Stimulated activated naive CD8-positive, alpha-beta T cell treated with anti-CD3 and anti-CD28 coated beads, Interleukin-15, Interleukin-2, amounts not matched to agents 100 U/mL and 50 U/mL, for 24 hours (primary cell): ENCODE measurements around the gene PLA2G6.
"Not testable (repeated sequence)": the region's sequence is repeated elsewhere in the genome, so short reads cannot be mapped to it uniquely, and the experiment has no call there.

Experiments
- ATAC-seq: fragments of 150-1000 bp; cut with Tn5 transposase; one replicate; pipeline ENCODE4 v1.10.0; 2021
- DNase-seq: peaks from one replicate; pipeline ENCODE4 v3.0.0; 2021

The PLA2G6 gene

GRCh38 chr22:38082986-38083710 lies 98.5 kb downstream of the PLA2G6 start:
- no peak for DNase-seq
- ATAC-seq: no peak

GRCh38 chr22:38081941-38082828 lies 99.4 kb downstream of the PLA2G6 start:
- DNase-seq (peak; percentile 21), ATAC-seq (no peak)

- DNase-seq (no peak), ATAC-seq (no peak)
Measured at GRCh38 chr22:38081636-38081940, 100.0 kb downstream of the PLA2G6 start.

- ATAC-seq: peak; percentile 30
- peak; percentile 21 for DNase-seq
Measured at GRCh38 chr22:38080850-38081635, 100.6 kb downstream of the PLA2G6 start.

GRCh38 chr22:38080474-38080849 lies 101.2 kb downstream of the PLA2G6 start:
- ATAC-seq: no peak
- DNase-seq: no peak

- DNase-seq (no peak), ATAC-seq (no peak)
Measured at GRCh38 chr22:38079804-38080203, 101.8 kb downstream of the PLA2G6 start.

- not testable (repeated sequence) for ATAC-seq
Measured at GRCh38 chr22:38079208-38079607, 102.4 kb downstream of the PLA2G6 start.

GRCh38 chr22:38078046-38078840 lies 103.4 kb downstream of the PLA2G6 start:
- no peak for ATAC-seq

More at GRCh38 chr22:38079208-38079607, 102.4 kb downstream of the PLA2G6 start:
- not testable (repeated sequence) for DNase-seq

GRCh38 chr22:38077595-38077994 lies 104.0 kb downstream of the PLA2G6 start:
- no peak for ATAC-seq

More at GRCh38 chr22:38078046-38078840, 103.4 kb downstream of the PLA2G6 start:
- DNase-seq: no peak

GRCh38 chr22:38077096-38077495 lies 104.5 kb downstream of the PLA2G6 start:
- DNase-seq: no peak
- no peak for ATAC-seq

More at GRCh38 chr22:38077595-38077994, 104.0 kb downstream of the PLA2G6 start:
- no peak for DNase-seq

- ATAC-seq (no peak), DNase-seq (no peak)
Measured at GRCh38 chr22:38075961-38076360, 105.7 kb downstream of the PLA2G6 start.

GRCh38 chr22:38075105-38075825 lies 106.4 kb downstream of the PLA2G6 start:
- ATAC-seq: no peak
- no peak for DNase-seq

- DNase-seq: no peak
- ATAC-seq: no peak
Measured at GRCh38 chr22:38074181-38075104, 107.2 kb downstream of the PLA2G6 start.

GRCh38 chr22:38073150-38074130 lies 108.2 kb downstream of the PLA2G6 start:
- no peak for DNase-seq
- ATAC-seq: no peak

GRCh38 chr22:38072322-38073149 lies 109.1 kb downstream of the PLA2G6 start:
- no peak for ATAC-seq
- DNase-seq: no peak

GRCh38 chr22:38071421-38072321 lies 110.0 kb downstream of the PLA2G6 start:
- ATAC-seq: no peak
- no peak for DNase-seq
